SKM-1 treated with dmso at 0.1 percent for 144 hours (cell line): ENCODE data around the gene MCRS1.
"Not testable (repeated sequence)": the region's sequence is repeated elsewhere in the genome, so short reads cannot be mapped to it uniquely, and the experiment has no call there.

Experiments used
- DNase-seq: peaks from one replicate; lab custom pipeline; 2025; ENCODE audit not compliant: unreplicated experiment; lab: John Stamatoyannopoulos, UW

Gene MCRS1

DNA sequence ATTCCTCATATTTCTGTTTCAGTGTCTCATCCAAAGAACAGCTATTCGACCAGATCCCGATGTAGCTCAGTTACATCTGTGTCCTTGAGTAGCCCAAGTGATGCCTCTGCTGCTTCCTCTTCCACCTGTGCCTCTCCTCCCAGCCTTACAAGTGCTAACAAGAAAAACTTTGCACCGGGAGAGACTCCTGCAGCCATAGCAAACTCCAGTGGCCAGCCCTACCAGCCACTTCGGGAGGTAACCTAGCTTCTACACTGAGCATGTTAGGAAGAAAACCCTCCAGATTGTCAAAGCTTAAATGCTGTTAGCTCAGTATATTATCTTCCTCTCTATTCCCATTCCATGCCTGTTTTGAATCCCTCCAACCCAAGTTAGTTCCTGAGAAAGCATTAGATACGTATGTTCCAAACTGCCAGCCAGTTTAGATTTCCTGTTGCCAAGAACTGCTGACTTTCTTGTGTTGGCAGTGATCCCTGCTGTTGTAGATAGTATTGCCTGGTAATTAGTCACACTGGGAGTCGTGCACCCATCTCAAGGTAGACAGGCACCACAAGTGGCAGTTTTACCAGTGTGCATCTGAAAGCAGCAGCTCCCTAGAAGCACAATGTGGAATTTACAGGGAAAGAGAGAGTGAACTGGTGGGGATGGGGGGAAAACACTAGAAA lies 43.1 kb downstream of the MCRS1 start:
- DNase-seq: no peak

DNA sequence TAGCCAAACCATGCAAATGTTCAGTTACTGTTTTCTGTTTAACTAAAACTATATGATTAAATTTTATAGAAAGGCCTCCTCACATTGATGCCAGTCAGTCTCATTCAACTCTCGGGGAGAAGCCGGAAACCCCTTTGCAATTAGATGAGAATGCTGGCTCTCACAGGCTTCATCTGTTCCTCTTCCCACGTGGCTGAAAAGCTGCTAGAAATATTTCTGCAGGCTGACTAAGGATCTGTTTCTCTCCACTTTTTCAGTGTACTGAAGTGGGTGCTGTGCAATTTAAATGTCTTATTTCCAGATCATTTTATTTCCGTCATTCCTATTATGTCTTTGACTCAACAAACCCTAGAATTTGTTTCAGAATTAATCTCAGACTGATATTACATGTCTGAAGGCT lies 46.6 kb downstream of the MCRS1 start:
- no peak for DNase-seq

DNA sequence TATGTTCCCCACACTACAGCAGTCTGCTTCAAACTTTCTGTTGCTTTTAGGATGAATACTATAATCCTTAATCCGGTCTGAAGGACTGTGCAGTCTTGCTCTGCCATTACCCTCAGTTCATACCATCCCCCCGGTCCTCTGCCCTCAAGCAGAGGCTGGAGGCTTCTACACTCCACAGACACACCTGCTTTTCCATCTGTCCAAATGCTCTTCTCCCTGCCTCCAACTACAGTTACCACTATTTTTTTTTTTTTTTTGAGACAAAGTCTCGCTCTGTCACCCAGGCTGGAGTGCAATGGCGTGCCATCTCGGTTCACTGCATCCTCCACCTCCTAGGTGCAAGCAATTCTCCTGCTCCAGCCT lies 48.4 kb downstream of the MCRS1 start:
- no peak for DNase-seq

DNA sequence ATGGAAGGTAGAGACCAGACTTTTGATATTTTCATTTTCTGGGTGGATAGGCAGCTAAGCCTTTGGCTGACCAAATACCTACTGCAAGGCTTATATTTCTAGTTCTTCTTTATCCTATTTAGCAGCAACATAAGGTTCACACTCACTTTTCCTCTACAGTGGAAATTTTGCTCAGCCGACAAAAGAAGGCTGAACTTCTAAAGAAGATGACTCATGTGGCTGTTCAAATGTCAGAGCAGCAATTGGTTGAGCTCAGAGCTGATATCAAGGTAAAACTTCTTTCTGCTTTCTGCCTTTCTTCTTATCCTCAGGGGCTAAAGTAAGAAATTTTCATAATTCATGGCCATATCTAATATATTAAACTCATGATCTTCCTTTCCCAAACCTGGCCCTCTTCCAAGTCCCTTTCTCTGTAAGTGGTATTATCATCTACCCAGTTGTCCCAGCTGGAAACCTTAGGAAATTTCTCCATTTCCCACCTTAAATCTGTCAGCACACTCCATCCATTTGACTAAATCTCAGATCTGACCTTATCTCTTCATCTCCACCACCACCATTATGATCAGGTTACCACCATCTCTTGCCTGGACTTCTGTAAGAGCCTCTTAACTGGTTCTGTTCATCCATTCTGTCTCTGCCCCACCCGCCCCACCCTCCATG lies 48.9 kb downstream of the MCRS1 start:
- no peak for DNase-seq

GRCh38 chr12:49515266-49515665 lies 52.7 kb downstream of the MCRS1 start:
- DNase-seq: no peak

- DNase-seq: no peak
Observed at GRCh38 chr12:49512546-49512945, 55.4 kb downstream of the MCRS1 start.

DNA sequence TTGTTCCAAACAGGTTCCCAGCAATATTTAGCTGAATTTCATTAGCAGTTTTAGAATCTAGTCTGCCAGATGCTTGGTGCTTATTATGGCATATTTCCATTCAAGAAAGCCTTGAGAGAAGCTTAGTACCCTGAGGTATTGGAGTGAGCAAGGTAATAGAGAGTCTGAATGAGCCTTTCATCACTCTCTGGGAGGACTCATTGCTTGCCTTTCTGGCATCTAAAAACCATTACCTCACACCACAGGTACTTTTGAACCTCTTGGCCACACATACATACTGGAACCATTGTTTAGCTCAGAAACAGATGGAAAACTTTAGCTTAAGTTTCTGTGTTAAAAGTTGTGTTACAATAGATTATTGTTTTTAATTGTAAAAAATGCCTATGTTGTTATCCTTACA lies 56.5 kb downstream of the MCRS1 start:
- no peak for DNase-seq

DNA sequence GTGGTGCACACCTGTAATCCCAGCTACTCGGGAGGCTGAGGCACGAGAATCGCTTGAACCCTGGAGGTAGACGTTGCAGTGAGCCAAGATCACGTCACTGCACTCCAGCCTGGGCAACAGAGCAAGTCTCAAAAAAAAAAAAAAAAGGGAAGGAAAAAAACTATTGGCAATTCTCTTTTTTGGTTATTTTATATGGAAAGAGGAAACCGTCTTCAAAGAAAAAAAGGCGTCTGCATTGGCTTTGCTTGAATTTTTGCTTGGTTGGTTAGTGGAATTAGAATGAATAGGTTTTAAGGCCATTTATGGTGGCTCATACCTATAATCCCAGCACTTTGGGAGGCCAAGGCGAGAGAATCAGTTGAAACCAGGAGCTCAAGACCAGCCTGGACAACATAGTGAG lies 58.3 kb downstream of the MCRS1 start:
- not testable (repeated sequence) for DNase-seq
